Endodermal cell (in vitro differentiated cells): Measurements from ENCODE around the gene KANSL3. TPM values are rescaled to one million over a fixed set of nuclear protein-coding genes. Genes with fewer than 3 reads are reported as not detected.

Experiments
- DNase-seq: peaks from one replicate; pipeline ENCODE4 v3.0.0-alpha.2; 2017
- H3K27ac ChIP-seq: 2 replicates; pipeline ENCODE4 v1.5.1; 2013; ENCODE audit warnings: mild to moderate bottlenecking, low read depth, low read length, moderate library complexity
- H3K27me3 ChIP-seq: 2 replicates; pipeline ENCODE4 v1.6.1; 2013; ENCODE audit warnings: mild to moderate bottlenecking, low read length, moderate library complexity; ENCODE audit not compliant: insufficient read depth, control insufficient read depth, poor library complexity, severe bottlenecking
- H3K36me3 ChIP-seq: 2 replicates; pipeline ENCODE4 v1.7.0; 2013; ENCODE audit warnings: mild to moderate bottlenecking, low read length, moderate library complexity; ENCODE audit not compliant: control insufficient read depth, insufficient read depth
- H3K4me1 ChIP-seq: one replicate; pipeline ENCODE4 v1.7.0; 2013; ENCODE audit warnings: low read length; ENCODE audit not compliant: control insufficient read depth, insufficient read depth
- H3K4me3 ChIP-seq: 2 replicates; pipeline ENCODE4 v1.5.1; 2013; ENCODE audit warnings: mild to moderate bottlenecking, low read length, moderate library complexity
- H3K9ac ChIP-seq: 2 replicates; pipeline ENCODE4 v1.6.1; 2013; ENCODE audit warnings: mild to moderate bottlenecking, low read length, moderate library complexity; ENCODE audit not compliant: poor library complexity, severe bottlenecking; ENCODE audit errors: extremely low read depth
- H3K9me3 ChIP-seq: 2 replicates; pipeline ENCODE4 v1.6.1; 2013; ENCODE audit warnings: mild to moderate bottlenecking, low read length, moderate library complexity; ENCODE audit not compliant: control insufficient read depth
- H3K27ac Mint-ChIP-seq: 2 replicates; pipeline ENCODE4 v1.8.0; 2020; ENCODE audit warnings: mixed read lengths
- H3K27me3 Mint-ChIP-seq: 2 replicates; pipeline ENCODE4 v1.8.0; 2021; ENCODE audit warnings: mild to moderate bottlenecking, mixed read lengths; ENCODE audit not compliant: insufficient read depth
- H3K36me3 Mint-ChIP-seq: 2 replicates; pipeline ENCODE4 v1.8.0; 2020; ENCODE audit warnings: low read depth, mixed read lengths
- H3K4me1 Mint-ChIP-seq: 2 replicates; pipeline ENCODE4 v1.8.0; 2020; ENCODE audit warnings: mixed read lengths
- H3K4me3 Mint-ChIP-seq: 2 replicates; pipeline ENCODE4 v1.8.0; 2020; ENCODE audit warnings: mild to moderate bottlenecking, moderate library complexity, mixed read lengths
- H3K9me3 Mint-ChIP-seq: 2 replicates; pipeline ENCODE4 v1.8.0; 2020; ENCODE audit warnings: mild to moderate bottlenecking, mixed read lengths
- WGBS, 2 experiments: methylation state at CpG; one replicate each; pipeline versions ENCODE4 v1.1.5 to v1.1.7; 2013; ENCODE audit warnings: missing lambda C conversion rate in 2 of 2, mixed read lengths in 1 of 2; ENCODE audit not compliant: insufficient coverage in 1 of 2, insufficient read length in 1 of 2; 5-methylcytosine and 5-hydroxymethylcytosine counted together
- total RNA-seq, 2 donors: library from RNA; stranded (reverse); fragmentation: NEBNext Ultra II Directional in 1 of 2; extraction: Animal tissue kit (Norgen Biotek cat#: 25700) in 1 of 2; gene quantifications; 2 replicates in 1 of 2; 3 replicates in 1 of 2; pipeline ENCODE4 v1.2.1, GENCODE V29; 2021
- TF ChIP-seq, protein P1 (sequence below): fragments of 200-600 bp; sonication (generic); conservative IDR thresholded peaks from 2 replicates; pipeline ENCODE4 v1.5.0; 2021; ENCODE audit warnings: antibody characterized with exemption, mild to moderate bottlenecking

Gene KANSL3
- total RNA-seq, 2 donors from 2014 or later: 34.8 to 42.3 TPM

DNA sequence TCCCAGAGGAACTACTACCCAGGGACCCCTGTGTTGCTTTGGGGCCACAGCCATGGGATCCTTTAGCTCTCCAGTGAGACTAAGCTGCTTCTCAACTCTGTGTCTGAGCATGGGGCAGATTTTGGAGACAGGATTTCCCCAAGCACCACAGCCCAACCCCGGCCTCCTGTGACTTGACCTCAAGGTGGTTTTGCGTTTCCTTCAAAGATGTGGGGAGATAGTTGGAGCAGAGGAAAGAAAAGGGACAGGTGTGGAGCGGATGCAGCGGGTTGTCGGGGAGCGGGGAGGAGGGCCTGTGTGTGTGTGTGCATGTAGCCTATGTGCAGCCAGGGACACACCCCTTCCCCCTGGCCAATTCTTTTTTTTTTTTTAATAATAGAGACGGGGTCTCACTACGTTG, 91.3 kb downstream of the KANSL3 start:
- Mint-ChIP-seq H3K27ac (no peak overlapping the region), H3K4me1 (no peaks in the 10 kb centered on the region), H3K27me3 (no peaks in the 10 kb centered on the region), H3K36me3 (peaks cover 1% of the 10 kb centered on the region), H3K9me3 (peaks cover 2% of the 10 kb centered on the region), H3K4me3 (no peak overlapping the region)
- Histone ChIP-seq H3K9me3 (peaks cover 7% of the 10 kb centered on the region), H3K4me3 (no peak overlapping the region), H3K36me3 (no peaks in the 10 kb centered on the region), H3K27ac (no peak overlapping the region), H3K9ac (no peak overlapping the region), H3K4me1 (no peaks in the 10 kb centered on the region), H3K27me3 (no peaks in the 10 kb centered on the region)
- no peak for DNase-seq
- WGBS, 2 experiments: 93 to 100% methylated on average over 1 to 8 of the region's 8 CpGs
- TF ChIP-seq, protein P1, sequence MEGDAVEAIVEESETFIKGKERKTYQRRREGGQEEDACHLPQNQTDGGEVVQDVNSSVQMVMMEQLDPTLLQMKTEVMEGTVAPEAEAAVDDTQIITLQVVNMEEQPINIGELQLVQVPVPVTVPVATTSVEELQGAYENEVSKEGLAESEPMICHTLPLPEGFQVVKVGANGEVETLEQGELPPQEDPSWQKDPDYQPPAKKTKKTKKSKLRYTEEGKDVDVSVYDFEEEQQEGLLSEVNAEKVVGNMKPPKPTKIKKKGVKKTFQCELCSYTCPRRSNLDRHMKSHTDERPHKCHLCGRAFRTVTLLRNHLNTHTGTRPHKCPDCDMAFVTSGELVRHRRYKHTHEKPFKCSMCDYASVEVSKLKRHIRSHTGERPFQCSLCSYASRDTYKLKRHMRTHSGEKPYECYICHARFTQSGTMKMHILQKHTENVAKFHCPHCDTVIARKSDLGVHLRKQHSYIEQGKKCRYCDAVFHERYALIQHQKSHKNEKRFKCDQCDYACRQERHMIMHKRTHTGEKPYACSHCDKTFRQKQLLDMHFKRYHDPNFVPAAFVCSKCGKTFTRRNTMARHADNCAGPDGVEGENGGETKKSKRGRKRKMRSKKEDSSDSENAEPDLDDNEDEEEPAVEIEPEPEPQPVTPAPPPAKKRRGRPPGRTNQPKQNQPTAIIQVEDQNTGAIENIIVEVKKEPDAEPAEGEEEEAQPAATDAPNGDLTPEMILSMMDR: no peak

DNA sequence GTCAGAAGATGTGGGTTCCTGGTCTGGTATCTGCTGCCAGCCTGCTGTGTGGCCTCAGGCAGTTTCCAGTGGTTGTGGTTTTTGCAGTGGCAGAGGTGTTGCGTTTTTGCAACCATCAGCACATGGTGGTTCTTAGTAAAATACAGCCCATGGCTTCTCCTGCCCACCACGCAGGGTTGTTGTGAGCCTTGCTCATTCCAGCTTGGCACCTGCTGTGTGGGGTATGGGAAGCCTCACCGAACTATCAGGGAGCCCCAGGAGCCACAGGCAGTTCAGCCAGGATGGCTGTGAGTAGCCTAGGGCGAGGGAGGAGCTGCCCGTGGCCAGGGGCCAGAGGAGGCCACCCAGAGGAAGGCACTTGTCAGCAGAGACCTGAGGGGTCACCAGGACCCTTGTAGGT, 91.8 kb downstream of the KANSL3 start:
- peaks cover 7% of the 10 kb centered on the region for H3K9me3 ChIP-seq
- no peaks in the 10 kb centered on the region for H3K27me3 Mint-ChIP-seq
- no peak overlapping the region for H3K27ac ChIP-seq
- peaks cover 1% of the 10 kb centered on the region for H3K36me3 Mint-ChIP-seq
- H3K4me1 Mint-ChIP-seq: no peaks in the 10 kb centered on the region
- H3K4me1 ChIP-seq: no peaks in the 10 kb centered on the region
- TF ChIP-seq, protein P1: no peak
- no peak overlapping the region for H3K4me3 Mint-ChIP-seq
- H3K9me3 Mint-ChIP-seq: peaks cover 2% of the 10 kb centered on the region
- DNase-seq: peak; percentile 38
- H3K36me3 ChIP-seq: no peaks in the 10 kb centered on the region
- H3K27ac Mint-ChIP-seq: no peak overlapping the region
- no peak overlapping the region for H3K4me3 ChIP-seq
- WGBS, 2 experiments: 83 to 85% methylated on average over 4 to 5 of the region's 5 CpGs
- no peak overlapping the region for H3K9ac ChIP-seq
- H3K27me3 ChIP-seq: no peaks in the 10 kb centered on the region

Other genes with a start within 250 kb of the KANSL3 start
- not detected for gene NEURL3, start 133.0 kb downstream of the KANSL3 start, total RNA-seq
- gene ARID5A, start 101.6 kb downstream of the KANSL3 start, total RNA-seq: 1 to 10 TPM; 1.8 to 3.5 TPM
- 1 to 10 TPM in 1 of 2 donors, under 1 TPM in 1; 0.35 to 1.7 TPM for gene FER1L5, start 4.5 kb upstream of the KANSL3 start, total RNA-seq
- 10 to 100 TPM; 24.4 to 30.4 TPM for gene LMAN2L, start 101.8 kb upstream of the KANSL3 start, total RNA-seq
- gene CNNM4, start 122.6 kb upstream of the KANSL3 start, total RNA-seq: 10 to 100 TPM; 22.3 to 27.5 TPM
- 10 to 100 TPM; 33.1 to 34.8 TPM for gene CNNM3, start 178.0 kb upstream of the KANSL3 start, total RNA-seq
- gene ANKRD23, start 205.7 kb upstream of the KANSL3 start, total RNA-seq: 1 to 10 TPM; 2.6 to 3.6 TPM
- gene ANKRD39, start 219.7 kb upstream of the KANSL3 start, total RNA-seq: 10 to 100 TPM; 14.6 to 16.7 TPM
- 10 to 100 TPM; 82.5 to 92.1 TPM for gene SEMA4C, start 231.8 kb upstream of the KANSL3 start, total RNA-seq